Measurements from ENCODE around the gene GPRASP1. TPM values are rescaled to one million over a fixed set of nuclear protein-coding genes. Genes with fewer than 3 reads are reported as not detected.
"Not testable (repeated sequence)": the region's sequence is repeated elsewhere in the genome, so short reads cannot be mapped to it uniquely, and the experiment has no call there.

GPRASP1 gene
- total and polyA plus RNA-seq, 5 donors from 2014 or later, result 2.5 to 27.0 (median 4.9) TPM

DNA sequence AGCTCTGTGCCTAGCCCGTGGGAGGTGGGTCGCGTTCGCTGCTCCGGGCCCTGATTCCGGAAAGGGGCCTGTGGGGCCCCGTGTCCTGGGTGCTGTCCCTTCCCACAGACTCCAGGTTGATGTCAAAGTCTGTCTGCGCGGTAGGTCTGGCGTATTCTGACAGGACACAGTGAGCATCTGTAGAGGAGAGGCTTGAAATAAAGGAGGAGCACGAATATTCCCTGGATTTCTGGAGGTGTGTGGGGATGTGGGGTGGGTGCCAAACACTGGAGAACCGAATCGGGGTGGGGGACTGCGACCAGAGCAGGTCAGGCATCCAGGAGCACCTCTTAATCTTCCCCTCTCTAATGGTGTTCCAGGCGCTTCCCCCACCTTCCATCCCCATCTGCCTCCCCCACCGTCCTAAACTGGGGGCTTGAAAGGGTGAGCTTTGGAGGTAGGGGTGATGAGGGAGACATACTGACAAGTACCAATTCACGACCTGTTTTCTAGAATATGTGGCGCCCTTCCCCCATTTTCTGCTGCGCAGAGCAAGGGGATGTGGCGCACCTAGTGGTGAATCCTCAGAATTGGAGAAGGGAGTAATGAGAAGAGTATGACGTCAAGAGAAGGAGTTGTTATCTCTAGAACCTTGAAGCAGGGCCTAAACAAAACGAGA, 877 bp downstream of the GPRASP1 start:
- H3K4me1 ChIP-seq (ENCODE audit: control insufficient read depth, insufficient read depth, low read length, poor library complexity, severe bottlenecking), result peaks cover 7% of the 10 kb centered on the region
- H3K27me3 ChIP-seq (ENCODE audit: control insufficient read depth, insufficient read depth, low read length), result no peaks in the 10 kb centered on the region
- ATAC-seq (ENCODE audit: low read depth in 2 of 2) (peak; percentile 76 to 78), DNase-seq (peak; percentile 43 to 75 (median 68))
- H3K27ac ChIP-seq (ENCODE audit: insufficient read depth, low read length, poor library complexity, severe bottlenecking), result peak overlapping the region; percentile 61
- Mint-ChIP-seq H3K4me3 (peak overlapping the region; percentile 87 to 93 (median 92)), H3K27ac (peak overlapping the region; percentile 75 to 95 (median 95)), H3K27me3 (no peaks in the 10 kb centered on the region), H3K9me3 (no peaks in the 10 kb centered on the region), H3K36me3 (peaks cover 24% of the 10 kb centered on the region), H3K4me1 (peaks cover 6 to 36% (median 15%) of the 10 kb centered on the region in 4 donors)
- no peaks in the 10 kb centered on the region for H3K36me3 ChIP-seq (ENCODE audit: control insufficient read depth, insufficient read depth, low read length)
- peak overlapping the region; percentile 72 for H3K4me3 ChIP-seq (ENCODE audit: low read depth, low read length)
- H3K9me3 ChIP-seq (ENCODE audit: control insufficient read depth in 2 of 2, low read length in 2 of 2), result no peaks in the 10 kb centered on the region

DNA sequence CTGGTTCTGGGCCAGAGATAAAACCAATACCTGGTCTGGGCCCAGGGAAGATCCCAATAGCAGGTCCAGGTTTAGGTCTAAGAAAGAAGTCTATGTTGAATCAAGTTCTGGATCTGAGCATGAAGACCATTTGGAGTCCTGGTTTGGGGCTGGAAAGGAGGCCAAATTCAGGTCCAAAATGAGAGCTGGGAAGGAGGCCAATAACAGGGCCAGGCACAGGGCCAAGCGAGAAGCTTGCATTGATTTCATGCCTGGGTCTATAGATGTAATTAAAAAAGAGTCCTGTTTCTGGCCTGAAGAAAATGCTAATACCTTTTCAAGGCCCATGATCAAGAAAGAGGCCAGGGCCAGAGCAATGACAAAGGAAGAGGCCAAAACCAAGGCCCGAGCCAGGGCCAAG, 3.4 kb downstream of the GPRASP1 start:
- Histone ChIP-seq H3K4me3 (ENCODE audit: low read depth, low read length) (no peak overlapping the region), H3K4me1 (ENCODE audit: control insufficient read depth, insufficient read depth, low read length, poor library complexity, severe bottlenecking) (peaks cover 14% of the 10 kb centered on the region), H3K27ac (ENCODE audit: insufficient read depth, low read length, poor library complexity, severe bottlenecking) (no peak overlapping the region), H3K9me3 (ENCODE audit: control insufficient read depth in 2 of 2, low read length in 2 of 2) (no peaks in the 10 kb centered on the region), H3K36me3 (ENCODE audit: control insufficient read depth, insufficient read depth, low read length) (no peaks in the 10 kb centered on the region), H3K27me3 (ENCODE audit: control insufficient read depth, insufficient read depth, low read length) (no peaks in the 10 kb centered on the region)
- ATAC-seq (ENCODE audit: low read depth in 2 of 2) (no peak), DNase-seq (no peak)
- H3K4me3 Mint-ChIP-seq, result peak overlapping the region in 2 of 4 donors; percentile 15 to 29
- H3K36me3 Mint-ChIP-seq, result peaks cover 24% of the 10 kb centered on the region
- peaks cover 12 to 47% (median 21%) of the 10 kb centered on the region in 4 donors for H3K4me1 Mint-ChIP-seq
- H3K27ac Mint-ChIP-seq, result peak overlapping the region in 1 of 3 donors; percentile 46
- H3K9me3 Mint-ChIP-seq, result no peaks in the 10 kb centered on the region
- H3K27me3 Mint-ChIP-seq, result no peaks in the 10 kb centered on the region

DNA sequence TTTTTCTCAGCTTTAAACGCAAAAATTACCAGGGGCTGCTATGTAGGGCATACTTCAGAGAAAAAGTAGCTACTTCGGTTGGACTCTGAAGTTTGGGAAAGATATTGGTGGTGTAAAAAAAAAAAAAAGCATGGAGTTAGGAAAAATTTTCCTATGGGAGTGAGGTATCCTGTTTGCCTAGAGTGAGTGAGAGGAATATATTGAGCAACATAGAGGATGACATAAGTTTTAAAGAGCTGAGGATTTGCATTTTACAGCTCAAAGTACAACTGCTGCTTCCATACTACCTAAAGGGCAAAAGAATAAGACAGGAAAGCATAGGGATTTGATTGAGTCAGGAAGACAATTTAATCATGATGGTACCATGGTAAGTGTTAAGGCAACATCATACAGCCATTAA, 7.3 kb downstream of the GPRASP1 start:
- Mint-ChIP-seq H3K9me3 (peaks cover 0 to under 1% (median 0%) of the 10 kb centered on the region in 7 donors), H3K4me1 (peaks cover 15 to 45% (median 21%) of the 10 kb centered on the region in 4 donors), H3K27me3 (no peaks in the 10 kb centered on the region), H3K27ac (peak overlapping the region in 1 of 3 donors; percentile 50), H3K36me3 (peaks cover 21% of the 10 kb centered on the region), H3K4me3 (peak overlapping the region; percentile 22 to 74 (median 40))
- Histone ChIP-seq H3K4me1 (ENCODE audit: control insufficient read depth, insufficient read depth, low read length, poor library complexity, severe bottlenecking) (peaks cover 7% of the 10 kb centered on the region), H3K36me3 (ENCODE audit: control insufficient read depth, insufficient read depth, low read length) (no peaks in the 10 kb centered on the region), H3K27ac (ENCODE audit: insufficient read depth, low read length, poor library complexity, severe bottlenecking) (no peak overlapping the region), H3K9me3 (ENCODE audit: control insufficient read depth in 2 of 2, low read length in 2 of 2) (no peaks in the 10 kb centered on the region), H3K4me3 (ENCODE audit: low read depth, low read length) (peak overlapping the region; percentile 19), H3K27me3 (ENCODE audit: control insufficient read depth, insufficient read depth, low read length) (no peaks in the 10 kb centered on the region)
- no peak for DNase-seq
- no peak for ATAC-seq (ENCODE audit: low read depth in 2 of 2)

DNA sequence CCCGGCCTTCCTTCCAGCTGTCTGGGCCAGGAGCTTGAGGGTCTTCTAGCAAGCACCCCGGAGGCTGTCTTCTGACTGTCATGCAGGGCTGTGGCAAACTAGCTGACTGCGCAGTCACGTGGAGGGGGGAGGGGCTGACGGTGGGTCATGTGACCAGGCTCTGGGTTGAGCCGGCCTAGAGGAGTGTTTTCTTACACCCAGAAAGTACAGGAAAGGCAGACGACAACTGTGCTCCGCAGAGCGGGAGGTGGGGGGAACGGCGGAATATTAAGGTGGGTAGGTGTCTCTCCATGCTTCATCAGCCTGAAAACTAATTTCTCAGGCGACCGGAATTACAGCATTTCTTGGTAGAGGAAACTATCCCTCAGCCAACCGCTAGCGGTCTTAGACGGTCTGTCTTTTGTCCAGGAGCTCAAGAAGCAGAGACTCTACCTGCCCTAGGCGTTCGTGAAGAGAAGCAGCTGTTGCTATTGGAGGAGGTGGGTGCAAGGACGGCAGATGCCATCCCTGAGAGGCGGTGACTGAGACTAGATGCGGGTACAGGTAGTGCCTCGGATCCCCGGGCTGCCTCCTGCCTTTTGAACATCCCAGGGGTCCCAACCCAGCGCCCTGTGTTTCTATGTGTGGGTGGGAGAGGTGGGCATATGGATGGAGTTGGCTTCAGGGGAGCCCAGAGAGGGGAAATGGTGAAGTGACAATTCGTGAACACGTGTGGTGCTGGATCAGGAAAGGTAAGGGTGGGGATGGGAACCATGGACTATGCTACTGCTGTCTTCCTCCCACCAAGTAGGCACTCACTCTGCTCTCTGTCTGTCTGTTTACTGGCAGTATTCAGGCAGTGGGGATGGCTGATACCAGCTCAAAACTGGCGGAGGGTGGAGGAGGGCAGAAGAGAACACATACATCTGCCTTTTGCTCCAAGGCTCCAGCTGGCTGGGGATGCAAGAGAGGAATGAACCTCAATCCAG, 8.8 kb downstream of the GPRASP1 start:
- H3K4me1 Mint-ChIP-seq, result peaks cover 15 to 39% (median 21%) of the 10 kb centered on the region in 4 donors

DNA sequence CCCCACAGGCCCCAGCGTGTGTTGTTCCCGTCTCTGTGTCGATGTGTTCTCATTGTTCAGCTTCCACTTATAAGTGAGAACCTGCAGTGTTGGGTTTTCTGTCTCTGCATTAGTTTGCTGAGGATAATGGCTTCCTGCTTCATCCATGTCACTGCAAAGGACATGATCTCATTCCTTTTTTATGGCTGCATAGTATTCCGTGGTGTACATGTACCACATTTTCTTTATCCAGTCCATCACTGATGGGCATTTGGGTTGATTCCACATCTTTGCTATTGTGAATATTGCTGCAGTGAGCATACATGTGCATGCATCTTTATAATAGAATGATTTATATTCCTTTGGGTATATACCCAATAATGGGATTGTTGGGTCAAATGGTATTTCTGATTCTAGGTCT, 12.5 kb downstream of the GPRASP1 start:
- not testable (repeated sequence) for H3K9me3 Mint-ChIP-seq; H3K36me3 ChIP-seq (ENCODE audit: control insufficient read depth, insufficient read depth, low read length); H3K9me3 ChIP-seq (ENCODE audit: control insufficient read depth in 2 of 2, low read length in 2 of 2); H3K27me3 ChIP-seq (ENCODE audit: control insufficient read depth, insufficient read depth, low read length); ATAC-seq (ENCODE audit: low read depth in 2 of 2); H3K4me3 ChIP-seq (ENCODE audit: low read depth, low read length); H3K4me1 ChIP-seq (ENCODE audit: control insufficient read depth, insufficient read depth, low read length, poor library complexity, severe bottlenecking); H3K36me3 Mint-ChIP-seq; H3K27ac ChIP-seq (ENCODE audit: insufficient read depth, low read length, poor library complexity, severe bottlenecking); H3K4me3 Mint-ChIP-seq; DNase-seq; H3K27me3 Mint-ChIP-seq; H3K27ac Mint-ChIP-seq
- peaks cover 9 to 29% (median 20%) of the 10 kb centered on the region in 4 donors for H3K4me1 Mint-ChIP-seq

More for the DNA sequence above, 8.8 kb downstream of the GPRASP1 start:
- peaks cover 0 to 2% (median 0%) of the 10 kb centered on the region in 7 donors for H3K9me3 Mint-ChIP-seq
- DNase-seq (peak; percentile 72 to 87 (median 79)), ATAC-seq (ENCODE audit: low read depth in 2 of 2) (peak; percentile 95)
- H3K27me3 Mint-ChIP-seq, result no peaks in the 10 kb centered on the region
- H3K4me3 ChIP-seq (ENCODE audit: low read depth, low read length), result peak overlapping the region; percentile 81
- H3K27ac ChIP-seq (ENCODE audit: insufficient read depth, low read length, poor library complexity, severe bottlenecking), result peak overlapping the region; percentile 47
- peaks cover 7% of the 10 kb centered on the region for H3K4me1 ChIP-seq (ENCODE audit: control insufficient read depth, insufficient read depth, low read length, poor library complexity, severe bottlenecking)
- H3K36me3 ChIP-seq (ENCODE audit: control insufficient read depth, insufficient read depth, low read length), result no peaks in the 10 kb centered on the region
- no peaks in the 10 kb centered on the region for H3K9me3 ChIP-seq (ENCODE audit: control insufficient read depth in 2 of 2, low read length in 2 of 2)
- no peaks in the 10 kb centered on the region for H3K27me3 ChIP-seq (ENCODE audit: control insufficient read depth, insufficient read depth, low read length)
- peak overlapping the region; percentile 92 to 96 (median 92) for H3K4me3 Mint-ChIP-seq
- peak overlapping the region; percentile 69 to 97 (median 96) for H3K27ac Mint-ChIP-seq
- H3K36me3 Mint-ChIP-seq, result peaks cover 14% of the 10 kb centered on the region

DNA sequence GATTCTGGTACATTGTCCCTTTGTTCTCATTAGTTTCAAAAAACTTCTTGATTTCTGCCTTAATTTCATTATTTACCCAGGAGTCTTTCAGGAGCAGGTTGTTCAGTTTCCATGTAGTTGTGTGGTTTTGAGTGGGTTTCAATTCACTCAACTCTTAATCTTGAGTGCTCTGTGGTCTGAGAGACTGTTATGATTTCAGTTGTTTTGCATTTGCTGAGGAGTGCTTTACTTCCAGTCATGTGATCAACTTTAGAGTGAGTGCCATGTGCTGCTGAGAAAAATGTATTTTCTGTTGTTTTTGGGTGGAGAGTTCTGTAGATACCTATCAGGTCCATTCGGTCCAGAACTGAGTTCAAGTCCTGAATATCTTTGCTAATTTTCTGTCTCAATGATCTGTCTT, 15.8 kb downstream of the GPRASP1 start:
- not testable (repeated sequence) for H3K4me3 Mint-ChIP-seq

DNA sequence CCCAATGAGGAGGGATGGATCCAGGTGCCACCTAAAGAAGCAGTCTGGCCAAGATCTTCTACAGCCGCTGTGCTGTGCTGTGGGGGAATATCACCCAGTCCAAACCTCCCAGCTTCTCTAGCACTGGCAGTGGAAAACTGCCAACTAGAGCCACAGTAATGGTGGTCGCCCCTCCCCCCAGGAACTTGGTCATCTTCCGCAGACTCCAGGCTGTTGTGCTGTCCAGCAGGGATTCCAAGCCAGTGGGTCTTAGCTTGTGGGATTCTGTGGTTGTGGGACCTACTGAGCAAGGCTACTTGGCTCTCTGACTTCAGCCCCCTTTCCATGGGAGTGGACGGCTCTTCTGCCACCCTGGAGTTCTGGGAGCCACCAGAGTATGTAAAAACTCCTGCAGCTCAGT, 18.2 kb downstream of the GPRASP1 start:
- Histone ChIP-seq H3K9me3 (ENCODE audit: control insufficient read depth in 2 of 2, low read length in 2 of 2) (peaks cover 0 to 1% of the 10 kb centered on the region in 2 experiments), H3K27ac (ENCODE audit: insufficient read depth, low read length, poor library complexity, severe bottlenecking) (no peak overlapping the region), H3K27me3 (ENCODE audit: control insufficient read depth, insufficient read depth, low read length) (no peaks in the 10 kb centered on the region), H3K4me1 (ENCODE audit: control insufficient read depth, insufficient read depth, low read length, poor library complexity, severe bottlenecking) (no peaks in the 10 kb centered on the region), H3K36me3 (ENCODE audit: control insufficient read depth, insufficient read depth, low read length) (peaks cover 2% of the 10 kb centered on the region), H3K4me3 (ENCODE audit: low read depth, low read length) (no peak overlapping the region)
- peaks cover 0 to 18% (median 2%) of the 10 kb centered on the region in 4 donors for H3K4me1 Mint-ChIP-seq
- peaks cover 12% of the 10 kb centered on the region for H3K36me3 Mint-ChIP-seq
- ATAC-seq (ENCODE audit: low read depth in 2 of 2), result no peak
- no peak overlapping the region for H3K27ac Mint-ChIP-seq
- peaks cover 0 to 10% (median 7%) of the 10 kb centered on the region in 7 donors for H3K9me3 Mint-ChIP-seq
- H3K4me3 Mint-ChIP-seq, result no peak overlapping the region
- no peak for DNase-seq
- no peaks in the 10 kb centered on the region for H3K27me3 Mint-ChIP-seq

More for the DNA sequence above, 15.8 kb downstream of the GPRASP1 start:
- DNase-seq; H3K4me1 ChIP-seq (ENCODE audit: control insufficient read depth, insufficient read depth, low read length, poor library complexity, severe bottlenecking); H3K27ac ChIP-seq (ENCODE audit: insufficient read depth, low read length, poor library complexity, severe bottlenecking); H3K36me3 ChIP-seq (ENCODE audit: control insufficient read depth, insufficient read depth, low read length); H3K27ac Mint-ChIP-seq; H3K9me3 ChIP-seq (ENCODE audit: control insufficient read depth in 2 of 2, low read length in 2 of 2); H3K4me3 ChIP-seq (ENCODE audit: low read depth, low read length); H3K27me3 ChIP-seq (ENCODE audit: control insufficient read depth, insufficient read depth, low read length); H3K9me3 Mint-ChIP-seq; ATAC-seq (ENCODE audit: low read depth in 2 of 2); H3K27me3 Mint-ChIP-seq: not testable (repeated sequence)
- Mint-ChIP-seq H3K36me3 (peaks cover 12% of the 10 kb centered on the region), H3K4me1 (peaks cover 0 to 22% (median 2%) of the 10 kb centered on the region in 4 donors)

Measured in CD4-positive, CD25-positive, alpha-beta regulatory T cell (primary cell).